Jurkat, Clone E6-1 (cell line): ENCODE measurements around the gene CARD9.

ENCODE experiments used
- DNase-seq: peaks from one replicate; pipeline ENCODE4 v3.0.0-alpha.2; 2011; ENCODE audit warnings: low read depth, low spot score
- H3K4me3 ChIP-seq: 2 replicates; pipeline ENCODE4 v1.5.1; 2011; ENCODE audit warnings: mild to moderate bottlenecking, low read length, control low read depth, moderate library complexity

The CARD9 gene

GRCh38 chr9:136342181-136343120, 31.0 kb downstream of the CARD9 start:
- H3K4me3 ChIP-seq = no peak overlapping the region
- DNase-seq = peak; percentile 50

GRCh38 chr9:136341769-136342168, 31.7 kb downstream of the CARD9 start:
- H3K4me3 ChIP-seq = no peak overlapping the region

GRCh38 chr9:136341042-136341655, 32.3 kb downstream of the CARD9 start:
- H3K4me3 ChIP-seq = no peak overlapping the region
- DNase-seq = no peak

More at GRCh38 chr9:136341769-136342168, 31.7 kb downstream of the CARD9 start:
- no peak for DNase-seq

GRCh38 chr9:136340356-136341041, 33.0 kb downstream of the CARD9 start:
- no peak overlapping the region for H3K4me3 ChIP-seq
- no peak for DNase-seq

GRCh38 chr9:136339958-136340310, 33.5 kb downstream of the CARD9 start:
- no peak for DNase-seq

GRCh38 chr9:136339173-136339957, 34.1 kb downstream of the CARD9 start:
- no peak for DNase-seq
- no peak overlapping the region for H3K4me3 ChIP-seq

More at GRCh38 chr9:136339958-136340310, 33.5 kb downstream of the CARD9 start:
- H3K4me3 ChIP-seq = no peak overlapping the region

- no peak overlapping the region for H3K4me3 ChIP-seq
- DNase-seq = no peak
Observed at GRCh38 chr9:136338511-136338910, 35.0 kb downstream of the CARD9 start.

- DNase-seq = no peak
- H3K4me3 ChIP-seq = no peak overlapping the region
Observed at GRCh38 chr9:136337416-136338395, 35.8 kb downstream of the CARD9 start.

- no peak overlapping the region for H3K4me3 ChIP-seq
Observed at GRCh38 chr9:136336881-136337280, 36.6 kb downstream of the CARD9 start.

GRCh38 chr9:136336156-136336870, 37.2 kb downstream of the CARD9 start:
- no peak for DNase-seq
- no peak overlapping the region for H3K4me3 ChIP-seq

More at GRCh38 chr9:136336881-136337280, 36.6 kb downstream of the CARD9 start:
- DNase-seq = no peak

- H3K4me3 ChIP-seq = no peak overlapping the region
Observed at GRCh38 chr9:136335296-136336155, 37.9 kb downstream of the CARD9 start.

GRCh38 chr9:136334541-136334940, 38.9 kb downstream of the CARD9 start:
- no peak for DNase-seq
- H3K4me3 ChIP-seq = no peak overlapping the region

More at GRCh38 chr9:136335296-136336155, 37.9 kb downstream of the CARD9 start:
- DNase-seq = no peak

GRCh38 chr9:136333486-136333885, 40.0 kb downstream of the CARD9 start:
- no peak overlapping the region for H3K4me3 ChIP-seq
- DNase-seq = no peak

GRCh38 chr9:136333045-136333444, 40.4 kb downstream of the CARD9 start:
- no peak for DNase-seq

GRCh38 chr9:136332482-136332983, 40.9 kb downstream of the CARD9 start:
- H3K4me3 ChIP-seq = no peak overlapping the region
- no peak for DNase-seq

More at GRCh38 chr9:136333045-136333444, 40.4 kb downstream of the CARD9 start:
- no peak overlapping the region for H3K4me3 ChIP-seq
